Gastroesophageal sphincter (tissue), 3 donors: ENCODE data around the gene LRP10.

Experiments
- CTCF ChIP-seq, 4 experiments: fragments of 200-600 bp in 2 of 4; fragments of 450-650 bp in 2 of 4; sonication (generic) in 1 of 4; IDR thresholded peaks; one replicate each; pipeline ENCODE4 v1.5.1; 2017 to 2019; ENCODE audit warnings: antibody characterized with exemption in 4 of 4, mild to moderate bottlenecking in 2 of 4, moderate library complexity in 2 of 4
- POLR2A ChIP-seq, 2 donors: fragments of 450-650 bp; IDR thresholded peaks; one replicate each; pipeline ENCODE4 v1.6.1; 2017; ENCODE audit warnings: antibody characterized with exemption in 2 of 2, mild to moderate bottlenecking in 2 of 2, moderate library complexity in 1 of 2

DNA sequence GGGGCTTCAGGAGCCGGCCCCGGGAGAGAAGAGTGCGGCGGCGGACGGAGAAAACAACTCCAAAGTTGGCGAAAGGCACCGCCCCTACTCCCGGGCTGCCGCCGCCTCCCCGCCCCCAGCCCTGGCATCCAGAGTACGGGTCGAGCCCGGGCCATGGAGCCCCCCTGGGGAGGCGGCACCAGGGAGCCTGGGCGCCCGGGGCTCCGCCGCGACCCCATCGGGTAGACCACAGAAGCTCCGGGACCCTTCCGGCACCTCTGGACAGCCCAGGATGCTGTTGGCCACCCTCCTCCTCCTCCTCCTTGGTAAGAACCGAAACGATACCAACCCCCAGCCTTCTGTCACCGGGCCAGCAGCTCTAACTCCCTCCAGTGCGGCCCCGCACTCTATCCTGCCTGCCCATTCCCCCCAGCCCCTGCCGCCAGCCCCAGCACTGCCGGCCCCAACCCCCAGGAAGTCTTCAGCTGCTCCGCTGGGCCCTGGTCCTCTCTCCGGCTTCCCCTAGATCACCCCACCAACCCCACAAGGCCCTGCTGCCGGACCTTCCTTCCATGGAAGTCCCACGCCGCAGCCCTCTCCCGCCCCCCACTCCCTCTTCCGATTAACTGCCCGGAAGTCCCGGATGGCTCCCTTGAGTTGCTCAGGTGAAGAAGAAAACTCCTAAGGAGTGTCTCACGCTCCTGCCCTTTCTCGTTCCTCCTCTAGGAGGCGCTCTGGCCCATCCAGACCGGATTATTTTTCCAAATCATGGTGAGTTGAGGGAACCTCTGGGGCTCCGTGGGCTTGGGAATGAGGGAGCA, 693 bp downstream of the LRP10 start:
- TF ChIP-seq CTCF (IDR thresholded peaks at IDR 0.05) (peak in 3 of 4 experiments; percentile 93 to 96 (median 93)), POLR2A (IDR thresholded peaks at IDR 0.05) (peak; percentile 13 to 18)
